MM.1S (cell line): ENCODE data around the gene FARP1.

Source experiments
- DNase-seq: peaks from one replicate; pipeline ENCODE4 v3.0.0-alpha.2; 2015
- H2AFZ ChIP-seq: fragments of 300-600 bp; sonication (generic); 2 replicates; pipeline ENCODE4 v1.6.0; 2016; ENCODE audit warnings: antibody characterized with exemption, low read length
- H3F3A ChIP-seq: fragments of 300-600 bp; sonication (generic); 2 replicates; pipeline ENCODE4 v1.6.1; 2016; ENCODE audit warnings: mild to moderate bottlenecking, antibody characterized with exemption, low read length, moderate library complexity, mixed read lengths; ENCODE audit not compliant: insufficient read depth
- H3K27ac ChIP-seq: fragments of 300-600 bp; sonication (generic); 2 replicates; pipeline ENCODE4 v1.5.1; 2016; ENCODE audit warnings: mild to moderate bottlenecking, low read length
- H3K27me3 ChIP-seq: fragments of 300-600 bp; sonication (generic); replicated peaks from 2 replicates; pipeline ENCODE4 v1.6.0; 2016; ENCODE audit warnings: low read length; ENCODE audit not compliant: insufficient read depth
- H3K36me3 ChIP-seq: fragments of 300-600 bp; sonication (generic); replicated peaks from 2 replicates; pipeline ENCODE4 v1.6.1; 2016; ENCODE audit warnings: mild to moderate bottlenecking, low read length, mixed read lengths; ENCODE audit not compliant: insufficient read depth
- H3K4me1 ChIP-seq: fragments of 300-600 bp; sonication (generic); 2 replicates; pipeline ENCODE4 v1.6.1; 2016; ENCODE audit warnings: low read length, mixed read lengths
- H3K4me2 ChIP-seq: fragments of 300-600 bp; sonication (generic); 2 replicates; pipeline ENCODE4 v1.6.0; 2016; ENCODE audit warnings: low read depth, low read length
- H3K4me3 ChIP-seq: fragments of 300-600 bp; sonication (generic); 2 replicates; pipeline ENCODE4 v1.5.1; 2016; ENCODE audit warnings: low read length, mixed read lengths
- H3K79me2 ChIP-seq: fragments of 300-600 bp; sonication (generic); 2 replicates; pipeline ENCODE4 v1.6.1; 2016; ENCODE audit warnings: mixed run types, low read length, mixed read lengths
- H3K9ac ChIP-seq: fragments of 300-600 bp; sonication (generic); 2 replicates; pipeline ENCODE4 v1.6.1; 2016; ENCODE audit warnings: low read length, mixed read lengths
- H3K9me2 ChIP-seq: fragments of 300-600 bp; sonication (generic); replicated peaks from 2 replicates; pipeline ENCODE4 v1.6.1; 2016; ENCODE audit warnings: mild to moderate bottlenecking, low read length, mixed read lengths; ENCODE audit not compliant: insufficient read depth
- H3K9me3 ChIP-seq: fragments of 300-600 bp; sonication (generic); replicated peaks from 2 replicates; pipeline ENCODE4 v1.6.1; 2016; ENCODE audit warnings: mild to moderate bottlenecking, low read length, mixed read lengths; ENCODE audit not compliant: insufficient read depth
- H4K20me1 ChIP-seq: fragments of 300-600 bp; sonication (generic); 2 replicates; pipeline ENCODE4 v1.6.1; 2016; ENCODE audit warnings: mild to moderate bottlenecking, low read length, moderate library complexity, mixed read lengths; ENCODE audit not compliant: insufficient read depth
- EZH2 ChIP-seq: fragments of 300-600 bp; sonication (generic); optimal IDR thresholded peaks from 2 replicates; pipeline ENCODE3; 2017; ENCODE audit warnings: low read depth, mild to moderate bottlenecking, antibody characterized with exemption, low read length, mixed read lengths
- EZH2phosphoT487 ChIP-seq: fragments of 300-600 bp; sonication (generic); IDR thresholded peaks from 2 replicates; pipeline ENCODE4 v1.6.1; 2018; ENCODE audit warnings: antibody characterized with exemption, low read length
- TF ChIP-seq, protein P1 (sequence below): fragments of 300-600 bp; sonication (generic); IDR thresholded peaks from 2 replicates; pipeline ENCODE4 v1.5.1; 2016; ENCODE audit warnings: antibody characterized with exemption, low read length, mixed read lengths

FARP1 gene

DNA sequence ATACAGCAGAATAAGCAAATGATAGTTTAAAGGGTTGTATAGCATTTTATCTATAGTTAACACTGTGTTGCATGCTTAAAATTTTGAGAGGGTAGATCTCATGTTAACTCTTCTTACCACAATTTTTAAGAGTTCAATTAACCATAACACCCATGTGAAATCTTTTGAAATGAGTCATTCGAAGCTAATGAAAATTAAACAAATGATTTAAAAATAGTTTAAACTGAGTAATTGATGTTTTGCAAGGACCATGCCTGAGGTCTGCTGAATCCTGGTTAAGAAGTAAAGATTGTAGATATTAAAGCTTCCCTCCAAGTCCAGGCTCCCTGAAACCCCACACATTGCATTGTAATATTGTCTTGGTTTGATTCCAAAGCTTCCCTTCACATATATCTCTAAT lies 210.9 kb downstream of the FARP1 start:
- no peak for DNase-seq
- Histone ChIP-seq H3K36me3 (no peaks in the 10 kb centered on the region), H4K20me1 (no peaks in the 10 kb centered on the region), H3K9me3 (no peaks in the 10 kb centered on the region), H2AFZ (no peak overlapping the region), H3K4me1 (no peaks in the 10 kb centered on the region), H3K9me2 (no peaks in the 10 kb centered on the region), H3K4me2 (no peak overlapping the region), H3K27me3 (no peaks in the 10 kb centered on the region), H3F3A (no peaks in the 10 kb centered on the region), H3K9ac (no peak overlapping the region), H3K27ac (no peak overlapping the region), H3K4me3 (no peak overlapping the region), H3K79me2 (no peaks in the 10 kb centered on the region)
- TF ChIP-seq, protein P1, sequence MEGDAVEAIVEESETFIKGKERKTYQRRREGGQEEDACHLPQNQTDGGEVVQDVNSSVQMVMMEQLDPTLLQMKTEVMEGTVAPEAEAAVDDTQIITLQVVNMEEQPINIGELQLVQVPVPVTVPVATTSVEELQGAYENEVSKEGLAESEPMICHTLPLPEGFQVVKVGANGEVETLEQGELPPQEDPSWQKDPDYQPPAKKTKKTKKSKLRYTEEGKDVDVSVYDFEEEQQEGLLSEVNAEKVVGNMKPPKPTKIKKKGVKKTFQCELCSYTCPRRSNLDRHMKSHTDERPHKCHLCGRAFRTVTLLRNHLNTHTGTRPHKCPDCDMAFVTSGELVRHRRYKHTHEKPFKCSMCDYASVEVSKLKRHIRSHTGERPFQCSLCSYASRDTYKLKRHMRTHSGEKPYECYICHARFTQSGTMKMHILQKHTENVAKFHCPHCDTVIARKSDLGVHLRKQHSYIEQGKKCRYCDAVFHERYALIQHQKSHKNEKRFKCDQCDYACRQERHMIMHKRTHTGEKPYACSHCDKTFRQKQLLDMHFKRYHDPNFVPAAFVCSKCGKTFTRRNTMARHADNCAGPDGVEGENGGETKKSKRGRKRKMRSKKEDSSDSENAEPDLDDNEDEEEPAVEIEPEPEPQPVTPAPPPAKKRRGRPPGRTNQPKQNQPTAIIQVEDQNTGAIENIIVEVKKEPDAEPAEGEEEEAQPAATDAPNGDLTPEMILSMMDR: no peak
- no peak for TF ChIP-seq EZH2phosphoT487
- no peak for TF ChIP-seq EZH2

DNA sequence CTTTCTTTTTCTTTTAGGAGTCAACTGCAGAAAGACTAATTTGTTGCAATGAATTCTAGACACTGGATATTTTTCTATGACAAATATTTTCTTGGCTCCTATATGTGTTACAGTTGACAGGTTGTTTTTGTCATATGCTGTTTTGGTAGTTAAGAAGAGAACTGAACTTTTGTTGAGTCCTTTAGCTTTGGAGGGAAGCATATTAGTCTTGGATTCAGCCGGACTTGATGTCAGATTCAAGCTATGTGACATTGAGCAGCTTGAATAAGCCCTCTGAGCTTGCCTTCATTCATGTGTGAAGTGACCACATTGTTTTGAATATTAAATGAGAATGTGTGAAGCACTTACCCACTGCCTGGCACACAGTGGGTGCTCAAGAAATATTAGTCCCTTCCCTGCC lies 216.0 kb downstream of the FARP1 start:
- H3K36me3 ChIP-seq: no peaks in the 10 kb centered on the region
- H3K79me2 ChIP-seq: no peaks in the 10 kb centered on the region
- no peaks in the 10 kb centered on the region for H3K4me1 ChIP-seq
- TF ChIP-seq, protein P1: no peak
- no peak for TF ChIP-seq EZH2phosphoT487
- no peaks in the 10 kb centered on the region for H3K9me3 ChIP-seq
- H2AFZ ChIP-seq: no peak overlapping the region
- DNase-seq: no peak
- H4K20me1 ChIP-seq: no peaks in the 10 kb centered on the region
- no peak overlapping the region for H3K4me3 ChIP-seq
- no peaks in the 10 kb centered on the region for H3K9me2 ChIP-seq
- no peaks in the 10 kb centered on the region for H3K27me3 ChIP-seq
- no peak overlapping the region for H3K27ac ChIP-seq
- no peaks in the 10 kb centered on the region for H3F3A ChIP-seq
- H3K9ac ChIP-seq: no peak overlapping the region
- H3K4me2 ChIP-seq: no peak overlapping the region

DNA sequence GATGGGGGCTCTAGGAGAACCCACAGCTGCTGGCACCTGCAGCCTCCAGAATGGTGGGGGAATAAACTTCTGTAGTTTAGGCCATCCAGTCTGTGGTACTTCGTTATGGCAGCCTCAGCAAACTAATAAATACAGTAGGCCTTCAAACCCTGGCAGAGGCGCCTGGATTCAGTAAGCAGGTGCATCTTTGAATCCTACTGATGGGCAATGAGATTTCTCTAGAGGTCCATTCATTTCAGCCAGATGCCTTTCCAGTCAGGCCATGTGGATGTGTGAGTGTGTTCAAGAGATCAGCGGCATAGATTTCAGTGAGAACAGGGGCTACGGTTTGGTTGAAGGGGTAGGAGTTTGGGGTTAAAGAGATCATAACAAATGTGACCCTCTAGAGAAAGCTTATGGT lies 217.7 kb downstream of the FARP1 start:
- no peaks in the 10 kb centered on the region for H3K27me3 ChIP-seq
- H3K9me3 ChIP-seq: no peaks in the 10 kb centered on the region
- no peak overlapping the region for H3K27ac ChIP-seq
- H2AFZ ChIP-seq: no peak overlapping the region
- H3K4me1 ChIP-seq: no peaks in the 10 kb centered on the region
- no peaks in the 10 kb centered on the region for H3F3A ChIP-seq
- no peaks in the 10 kb centered on the region for H3K9me2 ChIP-seq
- no peaks in the 10 kb centered on the region for H3K36me3 ChIP-seq
- no peak for DNase-seq
- TF ChIP-seq, protein P1: no peak
- TF ChIP-seq EZH2 (no peak), EZH2phosphoT487 (no peak)
- H3K4me3 ChIP-seq: no peak overlapping the region
- no peaks in the 10 kb centered on the region for H4K20me1 ChIP-seq
- H3K4me2 ChIP-seq: no peak overlapping the region
- no peaks in the 10 kb centered on the region for H3K79me2 ChIP-seq
- no peak overlapping the region for H3K9ac ChIP-seq
